ENCODE data around the gene MED22. TPM values are rescaled to one million over a fixed set of nuclear protein-coding genes. Genes with fewer than 3 reads are reported as not detected.
"Not testable (repeated sequence)": the region's sequence is repeated elsewhere in the genome, so short reads cannot be mapped to it uniquely, and the experiment has no call there.

MED22 gene
- total and polyA plus RNA-seq, 8 donors, result 6.2 to 14.8 (median 10.5) TPM

DNA sequence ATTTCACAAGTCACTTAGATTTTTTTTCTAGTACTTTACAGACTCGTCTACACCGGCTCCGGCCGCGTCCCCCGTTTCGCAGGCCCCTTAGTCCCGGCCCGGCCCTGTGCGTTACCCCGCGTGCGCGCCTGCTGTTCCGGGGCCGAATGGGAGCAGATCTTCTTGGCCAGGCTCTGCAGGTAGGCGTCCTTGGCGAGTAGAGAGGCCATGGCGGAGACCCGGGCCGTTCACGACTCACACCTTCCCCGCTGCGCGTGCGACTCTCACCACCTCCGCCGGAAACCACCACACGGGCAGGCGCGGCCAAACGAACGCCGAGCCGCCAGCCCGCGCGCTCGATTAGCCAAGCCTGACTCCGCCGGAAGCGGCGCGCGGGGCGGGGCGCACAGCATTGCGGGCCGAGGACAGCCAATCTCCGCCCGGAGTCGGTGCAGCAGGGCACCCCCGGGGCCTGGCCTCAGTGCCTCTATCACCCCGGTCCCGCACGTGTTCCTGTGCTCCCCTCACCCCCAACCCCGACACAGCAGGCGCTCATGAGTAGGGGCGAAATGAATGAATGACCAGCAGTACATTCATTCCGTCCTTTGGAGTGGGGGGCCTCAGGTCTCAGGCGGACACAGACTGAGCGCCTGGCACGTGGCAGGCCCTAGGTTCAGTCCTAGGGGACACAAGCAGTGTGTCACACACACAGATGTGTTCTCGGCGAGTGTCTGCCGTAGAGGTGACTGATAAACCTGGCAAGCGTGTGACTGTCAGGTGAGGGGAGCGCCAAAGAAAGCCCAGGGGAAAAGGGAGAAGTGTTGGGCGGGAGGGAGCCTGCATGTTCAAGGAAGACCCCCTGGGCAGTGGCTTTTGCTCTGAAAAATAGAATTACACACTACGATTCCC, 11.8 kb downstream of the MED22 start, which contains the start of gene SURF6:
Gene SURF6, minus strand, starts transcription at position 265 of the 888 bp plus-strand sequence. Its CDS starts 56 bp downstream, at position 209.
- FAIRE-seq, result no peak
- TF ChIP-seq, protein P1, sequence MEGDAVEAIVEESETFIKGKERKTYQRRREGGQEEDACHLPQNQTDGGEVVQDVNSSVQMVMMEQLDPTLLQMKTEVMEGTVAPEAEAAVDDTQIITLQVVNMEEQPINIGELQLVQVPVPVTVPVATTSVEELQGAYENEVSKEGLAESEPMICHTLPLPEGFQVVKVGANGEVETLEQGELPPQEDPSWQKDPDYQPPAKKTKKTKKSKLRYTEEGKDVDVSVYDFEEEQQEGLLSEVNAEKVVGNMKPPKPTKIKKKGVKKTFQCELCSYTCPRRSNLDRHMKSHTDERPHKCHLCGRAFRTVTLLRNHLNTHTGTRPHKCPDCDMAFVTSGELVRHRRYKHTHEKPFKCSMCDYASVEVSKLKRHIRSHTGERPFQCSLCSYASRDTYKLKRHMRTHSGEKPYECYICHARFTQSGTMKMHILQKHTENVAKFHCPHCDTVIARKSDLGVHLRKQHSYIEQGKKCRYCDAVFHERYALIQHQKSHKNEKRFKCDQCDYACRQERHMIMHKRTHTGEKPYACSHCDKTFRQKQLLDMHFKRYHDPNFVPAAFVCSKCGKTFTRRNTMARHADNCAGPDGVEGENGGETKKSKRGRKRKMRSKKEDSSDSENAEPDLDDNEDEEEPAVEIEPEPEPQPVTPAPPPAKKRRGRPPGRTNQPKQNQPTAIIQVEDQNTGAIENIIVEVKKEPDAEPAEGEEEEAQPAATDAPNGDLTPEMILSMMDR (IDR thresholded peaks at IDR 0.05), result no peak
- intact Hi-C loops (cut with DNase I), result loop anchor here in 1 of 3 donors (10.0 kb wide), 1 partner anchor 151 kb away; no protein-coding TSS in a partner anchor
- peaks cover 7 to 8% (median 8%) of the 10 kb centered on the region in 3 donors for H3K4me1 ChIP-seq
- WGBS, 2 donors, result 3 to 4% methylated on average over 69 to 70 of the region's 70 CpGs
- H3K27ac ChIP-seq, result peak within 1 kb of the TSS; percentile 42 to 60 (median 52)
- peak; percentile 97 to 99 (median 97) for ATAC-seq
- peak within 1 kb of the TSS; percentile 63 to 85 (median 81) for H3K4me3 ChIP-seq
- no peaks in the 10 kb centered on the region for H3K9me3 ChIP-seq
- peaks cover 0 to 36% (median 12%) of the 10 kb centered on the region in 3 donors for H3K36me3 ChIP-seq
- DNase-seq, result peak; percentile 86 to 97 (median 90)
- no peaks in the 10 kb centered on the region for H3K27me3 ChIP-seq

DNA sequence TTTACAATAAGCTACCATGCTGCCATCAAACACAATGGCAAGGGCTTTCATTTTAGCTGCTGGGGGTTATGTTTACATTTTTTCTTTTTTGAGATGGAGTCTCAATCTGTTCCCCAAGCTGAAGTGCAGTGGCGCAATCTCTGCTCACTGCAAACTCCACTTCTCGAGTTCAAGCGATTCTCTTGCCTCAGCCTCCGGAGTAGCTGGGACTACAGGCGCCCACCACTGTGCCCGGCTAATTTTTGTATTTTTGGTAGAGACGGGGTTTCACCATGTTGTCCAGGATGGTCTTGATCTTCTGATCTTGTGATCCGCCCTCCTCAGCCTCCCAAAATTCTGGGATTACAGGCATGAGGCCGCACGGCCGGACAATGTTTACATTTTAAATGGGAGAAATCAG, 13.0 kb downstream of the MED22 start:
- intact Hi-C loops (cut with DNase I), result loop anchor here in 2 of 3 donors (5.0 to 10.0 kb wide), 2 partner anchors 148 to 150 kb away; no protein-coding TSS in a partner anchor
- WGBS, 2 donors, result 62 to 67% methylated on average over 11 of the region's 11 CpGs
- not testable (repeated sequence) for ATAC-seq, H3K27me3 ChIP-seq, FAIRE-seq, H3K4me1 ChIP-seq, H3K9me3 ChIP-seq, H3K27ac ChIP-seq
- peaks cover 0 to 33% (median 12%) of the 10 kb centered on the region in 3 donors for H3K36me3 ChIP-seq
- peak overlapping the region; percentile 63 to 85 (median 81) for H3K4me3 ChIP-seq
- peak in 4 of 6 donors; percentile 4 to 19 (median 9) for DNase-seq

DNA sequence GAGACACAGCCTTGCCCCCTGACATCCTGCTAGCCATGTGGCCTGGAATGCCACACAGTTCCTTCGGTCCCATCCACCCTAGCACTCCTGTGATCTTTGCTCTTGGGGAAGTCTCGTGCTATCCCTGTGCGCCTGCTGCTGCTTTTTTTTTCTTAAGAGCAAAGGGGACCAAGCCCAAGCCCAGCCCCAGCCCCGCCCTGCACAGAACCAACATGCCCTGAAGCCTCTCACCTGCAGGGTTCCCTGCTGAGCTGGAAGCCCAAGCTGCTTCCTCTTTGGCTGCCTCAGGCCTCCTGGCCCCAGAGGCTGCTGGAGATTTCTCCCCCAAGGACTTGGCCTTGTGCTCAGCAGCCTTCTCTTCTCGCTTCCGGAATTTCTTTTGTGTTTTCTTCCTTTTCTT, 13.8 kb downstream of the MED22 start:
- Histone ChIP-seq H3K36me3 (peaks cover 0 to 33% (median 12%) of the 10 kb centered on the region in 3 donors), H3K27me3 (no peaks in the 10 kb centered on the region), H3K4me1 (peaks cover 7 to 8% (median 8%) of the 10 kb centered on the region in 3 donors), H3K9me3 (no peaks in the 10 kb centered on the region), H3K4me3 (no peak overlapping the region), H3K27ac (no peak overlapping the region)
- 87 to 91% methylated on average over 6 of the region's 6 CpGs for WGBS, 2 donors
- FAIRE-seq, result no peak
- DNase-seq, result peak in 2 of 6 donors; percentile 22 to 34
- intact Hi-C loops (cut with DNase I), result loop anchor here in 2 of 3 donors (5.0 to 10.0 kb wide), 2 partner anchors 147 to 149 kb away; no protein-coding TSS in a partner anchor
- ATAC-seq, result no peak
- TF ChIP-seq, protein P1 (IDR thresholded peaks at IDR 0.05), result no peak

DNA sequence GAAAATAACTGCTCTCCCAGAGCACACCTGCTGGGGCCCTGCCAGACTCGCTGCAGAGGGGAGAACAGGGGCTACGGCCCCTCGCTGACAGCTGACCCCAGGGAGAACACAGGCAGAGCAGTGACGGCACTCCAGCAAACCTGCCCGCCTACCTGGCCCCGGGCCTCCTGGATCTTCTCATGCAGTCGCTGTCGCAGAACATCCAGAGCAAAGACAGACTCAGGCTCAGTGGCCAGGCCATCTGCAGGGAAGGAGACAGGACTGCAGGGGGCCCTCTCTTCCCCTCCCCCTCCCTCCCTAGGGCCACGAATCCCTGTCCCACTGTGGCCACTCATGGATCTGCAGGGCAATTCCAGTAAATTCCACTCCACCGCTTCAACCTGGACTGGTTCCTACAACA, 14.4 kb downstream of the MED22 start:
- 91 to 93% methylated on average over 10 of the region's 10 CpGs for WGBS, 2 donors
- Histone ChIP-seq H3K9me3 (no peaks in the 10 kb centered on the region), H3K27ac (no peak overlapping the region), H3K36me3 (peaks cover 0 to 33% (median 12%) of the 10 kb centered on the region in 3 donors), H3K4me1 (peaks cover 7 to 8% (median 8%) of the 10 kb centered on the region in 3 donors), H3K4me3 (no peak overlapping the region), H3K27me3 (no peaks in the 10 kb centered on the region)
- intact Hi-C loops (cut with DNase I), result loop anchor here in 2 of 3 donors (5.0 to 10.0 kb wide), 2 partner anchors 146 to 149 kb away; no protein-coding TSS in a partner anchor
- no peak for FAIRE-seq
- ATAC-seq, result no peak
- DNase-seq, result peak in 3 of 6 donors; percentile 15 to 54 (median 52)
- TF ChIP-seq, protein P1 (IDR thresholded peaks at IDR 0.05), result no peak

DNA sequence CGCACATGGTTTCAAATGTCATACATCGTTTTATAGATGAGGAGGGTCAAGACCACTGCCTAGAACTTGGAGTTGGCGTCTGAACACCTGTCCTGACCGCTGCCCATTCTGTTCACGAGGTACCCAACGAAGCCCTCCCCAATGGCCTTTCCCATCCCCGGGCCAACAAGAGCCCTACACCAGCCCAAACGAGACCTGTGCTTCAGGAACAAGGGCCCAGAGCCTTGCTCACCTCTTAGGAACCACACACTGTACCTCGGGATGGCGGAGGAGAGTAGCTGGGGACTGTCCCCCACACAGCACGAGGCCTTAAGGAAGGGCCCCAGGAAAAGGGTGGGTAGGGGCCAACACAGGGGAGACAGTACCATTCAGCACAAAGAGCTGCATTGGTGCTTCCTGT, 14.9 kb downstream of the MED22 start:
- 90 to 92% methylated on average over 11 of the region's 11 CpGs for WGBS, 2 donors
- FAIRE-seq, result no peak
- intact Hi-C loops (cut with DNase I), result loop anchor here in 2 of 3 donors (5.0 to 10.0 kb wide), 2 partner anchors 146 to 148 kb away; no protein-coding TSS in a partner anchor
- H3K4me1 ChIP-seq, result peaks cover 7 to 8% (median 8%) of the 10 kb centered on the region in 3 donors
- H3K36me3 ChIP-seq, result peaks cover 0 to 33% (median 12%) of the 10 kb centered on the region in 3 donors
- no peaks in the 10 kb centered on the region for H3K27me3 ChIP-seq
- H3K4me3 ChIP-seq, result no peak overlapping the region
- TF ChIP-seq, protein P1 (IDR thresholded peaks at IDR 0.05), result no peak
- ATAC-seq, result no peak
- no peak overlapping the region for H3K27ac ChIP-seq
- DNase-seq, result peak in 1 of 6 donors; percentile 26
- no peaks in the 10 kb centered on the region for H3K9me3 ChIP-seq
